Endothelial cell of umbilical vein (primary cell): ENCODE data around the gene VPS54. TPM values are rescaled to one million over a fixed set of nuclear protein-coding genes. Genes with fewer than 3 reads are reported as not detected.

Source experiments
- BruUV-seq: library from RNA; stranded (reverse); fragments of 400-500 nt; replicated peaks from 2 replicates; lab custom pipeline; 2021; lab: Mats Ljungman, UMichigan
- CTCF ChIA-PET: fragments of 300-600, 350-600 bp; sonication (Branson Sonifier 250); formaldehyde crosslinking; loops from one replicate; lab custom pipeline; 2021; ENCODE audit warnings: antibody characterized with exemption, inconsistent platforms; lab: Charles Lee
- POLR2A ChIA-PET: fragments of 300-600, 350-600 bp; sonication (Branson Sonifier 250); formaldehyde crosslinking; loops from one replicate; lab custom pipeline; 2021; ENCODE audit warnings: antibody characterized with exemption, inconsistent platforms; lab: Charles Lee
- DNase-seq: peaks from one replicate; pipeline ENCODE4 v3.0.0-alpha.2; 2011; ENCODE audit warnings: low read depth, low spot score
- FAIRE-seq: peaks from 2 replicates; lab custom pipeline; 2011; peaks lifted over from hg19 to GRCh38; lab: Jason Lieb, UNC
- H2AFZ ChIP-seq: 2 replicates; pipeline ENCODE4 v1.6.0; 2012; ENCODE audit warnings: low read depth, low read length, control low read depth, inconsistent platforms
- H3K27ac ChIP-seq: 2 replicates; pipeline ENCODE4 v1.5.1; 2011; ENCODE audit warnings: low read depth, mild to moderate bottlenecking, control low read depth, low read length, moderate library complexity; ENCODE audit not compliant: insufficient read depth
- H3K27me3 ChIP-seq, 2 experiments: 2 replicates each; pipeline versions ENCODE4 v1.6.0 to v1.6.1; 2011; ENCODE audit warnings: low read length in 2 of 2, mixed read lengths in 1 of 2; ENCODE audit not compliant: control insufficient read depth in 2 of 2, insufficient read depth in 2 of 2
- H3K36me3 ChIP-seq, 2 experiments: 2 replicates in 1 of 2; 3 replicates in 1 of 2; pipeline ENCODE4 v1.5.1; 2011; ENCODE audit warnings: low read length in 2 of 2, mild to moderate bottlenecking in 1 of 2, moderate library complexity in 1 of 2; ENCODE audit not compliant: control insufficient read depth in 2 of 2, insufficient read depth in 2 of 2; ENCODE audit errors: extremely low read depth in 1 of 2
- H3K4me1 ChIP-seq: 3 replicates; pipeline ENCODE4 v1.5.1; 2011; ENCODE audit warnings: mild to moderate bottlenecking, low read length; ENCODE audit not compliant: control insufficient read depth, insufficient read depth; ENCODE audit errors: extremely low read depth
- H3K4me2 ChIP-seq: 2 replicates; pipeline ENCODE4 v1.6.1; 2011; ENCODE audit warnings: low read length, control low read depth, mixed read lengths; ENCODE audit not compliant: insufficient read depth
- H3K4me3 ChIP-seq, 3 experiments: fragments of 200-600 bp in 1 of 3; sonication (generic), shearing (Covaris generic) in 1 of 3; replicated peaks in 1 of 3; 2 replicates each; pipeline ENCODE4 v1.5.1; 2011 to 2016; ENCODE audit warnings: control low read depth in 3 of 3, low read length in 3 of 3, mild to moderate bottlenecking in 2 of 3, inconsistent platforms in 1 of 3, low read depth in 1 of 3, moderate library complexity in 1 of 3; ENCODE audit not compliant: insufficient read depth in 1 of 3
- H3K79me2 ChIP-seq: 2 replicates; pipeline ENCODE4 v1.6.0; 2012; ENCODE audit warnings: low read length, inconsistent platforms; ENCODE audit not compliant: control insufficient read depth, insufficient read depth
- H3K9ac ChIP-seq: replicated peaks from 2 replicates; pipeline ENCODE3; 2011; ENCODE audit warnings: low read length, control low read depth; ENCODE audit not compliant: insufficient read depth; ENCODE audit errors: extremely low read depth
- H3K9me1 ChIP-seq: replicated peaks from 3 replicates; pipeline ENCODE4 v1.6.0; 2011; ENCODE audit warnings: mild to moderate bottlenecking, low read length; ENCODE audit not compliant: control insufficient read depth, insufficient read depth; ENCODE audit errors: extremely low read depth
- H3K9me3 ChIP-seq: replicated peaks from 2 replicates; pipeline ENCODE4 v1.5.1; 2012; ENCODE audit warnings: low read length, inconsistent platforms; ENCODE audit not compliant: control insufficient read depth, insufficient read depth
- H4K20me1 ChIP-seq: replicated peaks from 2 replicates; pipeline ENCODE3; 2011; ENCODE audit warnings: mild to moderate bottlenecking, low read length; ENCODE audit not compliant: control insufficient read depth, insufficient read depth; ENCODE audit errors: extremely low read depth
- EZH2 ChIP-seq: IDR thresholded peaks from 2 replicates; pipeline ENCODE4 v1.6.1; 2012; ENCODE audit warnings: borderline replicate concordance, low read depth, mild to moderate bottlenecking, moderate library complexity, low read length, inconsistent platforms; ENCODE audit not compliant: severe bottlenecking
- FOS ChIP-seq: IDR thresholded peaks from 2 replicates; pipeline ENCODE4 v1.6.1; 2011; ENCODE audit warnings: mild to moderate bottlenecking, low read length, moderate library complexity, borderline replicate concordance; ENCODE audit not compliant: insufficient read depth
- GATA2 ChIP-seq: IDR thresholded peaks from 2 replicates; pipeline ENCODE4 v1.7.0; 2011; ENCODE audit warnings: low read depth, mild to moderate bottlenecking, moderate library complexity, mixed read lengths, low read length; ENCODE audit not compliant: insufficient read length, insufficient read depth
- JUN ChIP-seq: IDR thresholded peaks from 2 replicates; pipeline ENCODE4 v1.6.1; 2011; ENCODE audit warnings: borderline replicate concordance, low read depth; ENCODE audit not compliant: insufficient read length, insufficient read depth
- MYC ChIP-seq: IDR thresholded peaks from one replicate; pipeline ENCODE4 v1.6.1; 2011; ENCODE audit warnings: mild to moderate bottlenecking, low read depth, low read length
- POLR2A ChIP-seq: IDR thresholded peaks from 2 replicates; pipeline ENCODE4 v1.6.1; 2012; ENCODE audit warnings: low read depth, mild to moderate bottlenecking, control low read depth, low read length
- POLR2AphosphoS5 ChIP-seq: IDR thresholded peaks from 2 replicates; pipeline ENCODE4 v1.6.1; 2012; ENCODE audit warnings: low read depth, mild to moderate bottlenecking, control low read depth, low read length, moderate library complexity; ENCODE audit not compliant: insufficient read depth
- dilution Hi-C: fragments of 300-500 bp; cut with MboI; formaldehyde crosslinking; loops from one replicate; pipeline ENCODE4 v1.15.0; 2019; ENCODE audit warnings: low sequenced_read_pairs; ENCODE audit not compliant: extremely low pct_ligation_motif_present
- intact Hi-C: fragments of 100-400 bp; cut with micrococcal nuclease; formaldehyde crosslinking; loops from one replicate; pipeline ENCODE4 v1.10.0; 2022
- polyA plus RNA-seq, 4 experiments: library from polyadenylated mRNA; depleted of rRNA in 3 of 4; stranded (reverse) in 3 of 4; unstranded in 1 of 4; fragments of >200 nt; gene quantifications; 2 replicates each; pipeline versions ENCODE4 v1.2.1 to v1.2.3, GENCODE V29; 2011 to 2012; ENCODE audit warnings: missing spikeins in 1 of 4
- total RNA-seq: library from RNA; stranded (reverse); gene quantifications from 2 replicates; pipeline ENCODE4 v1.2.3, GENCODE V29; 2021
- TF ChIP-seq, protein P1 (sequence below): IDR thresholded peaks from 2 replicates; pipeline ENCODE4 v1.6.1; 2011; ENCODE audit not compliant: insufficient read depth, insufficient read length
- TF ChIP-seq, protein P2 (sequence below), 2 donors: IDR thresholded peaks; 1 replicate in 1 of 2; 2 replicates in 1 of 2; pipeline ENCODE4 v1.5.1; 2011; ENCODE audit warnings: low read length in 2 of 2, mild to moderate bottlenecking in 2 of 2, moderate library complexity in 2 of 2, control low read depth in 1 of 2, inconsistent platforms in 1 of 2, low read depth in 1 of 2; ENCODE audit not compliant: insufficient read depth in 1 of 2; ENCODE audit errors: extremely low read depth in 1 of 2

The VPS54 gene
- total and polyA plus RNA-seq, 2 donors (not counting 3 experiments of a cell fraction or from before 2014, with no cell fraction given): 6.3 to 17.7 TPM

DNA sequence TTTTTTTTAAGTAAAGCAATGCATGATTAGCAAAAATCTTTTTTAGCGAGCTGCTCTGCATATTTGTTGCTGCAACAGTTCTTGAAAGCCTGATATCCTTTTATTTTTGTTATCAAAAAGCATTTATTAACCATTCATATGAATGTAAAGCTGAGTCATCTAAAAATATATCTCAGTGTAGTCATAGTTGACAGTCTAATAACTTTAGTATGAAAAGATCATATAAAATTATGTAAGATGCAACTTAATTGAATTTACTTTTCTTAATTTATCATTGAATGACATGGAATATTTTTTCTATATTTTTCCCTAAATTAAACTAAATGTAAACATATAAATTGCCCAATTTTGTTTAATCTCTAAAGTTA lies 169.0 kb downstream of the VPS54 start:
- no peaks in the 10 kb centered on the region for H3K9me3 ChIP-seq
- no TSS peak for BruUV-seq
- H3K4me1 ChIP-seq: no peaks in the 10 kb centered on the region
- ChIA-PET POLR2A (no interaction called here), CTCF (interaction anchor here (1.0 to 2.3 kb wide), 5 partner anchors 9 to 157 kb away, joined by 3 to 11 read pairs (median 5); partner anchors contain the start of gene UGP2)
- peaks cover 80% of the 10 kb centered on the region for H3K79me2 ChIP-seq
- TF ChIP-seq EZH2: no peak
- TF ChIP-seq POLR2A: no peak
- TF ChIP-seq GATA2: no peak
- H3K36me3 ChIP-seq: no peaks in the 10 kb centered on the region
- H3K9ac ChIP-seq: no peak overlapping the region
- H3K4me2 ChIP-seq: no peak overlapping the region
- no peaks in the 10 kb centered on the region for H3K27me3 ChIP-seq
- no peak overlapping the region for H3K4me3 ChIP-seq
- dilution Hi-C loops: no loop called here
- no peak overlapping the region for H3K27ac ChIP-seq
- intact Hi-C loops: no loop called here
- no peak for DNase-seq
- no peak for FAIRE-seq
- H2AFZ ChIP-seq: no peak overlapping the region
- H3K9me1 ChIP-seq: no peaks in the 10 kb centered on the region
- peaks cover 4% of the 10 kb centered on the region for H4K20me1 ChIP-seq

DNA sequence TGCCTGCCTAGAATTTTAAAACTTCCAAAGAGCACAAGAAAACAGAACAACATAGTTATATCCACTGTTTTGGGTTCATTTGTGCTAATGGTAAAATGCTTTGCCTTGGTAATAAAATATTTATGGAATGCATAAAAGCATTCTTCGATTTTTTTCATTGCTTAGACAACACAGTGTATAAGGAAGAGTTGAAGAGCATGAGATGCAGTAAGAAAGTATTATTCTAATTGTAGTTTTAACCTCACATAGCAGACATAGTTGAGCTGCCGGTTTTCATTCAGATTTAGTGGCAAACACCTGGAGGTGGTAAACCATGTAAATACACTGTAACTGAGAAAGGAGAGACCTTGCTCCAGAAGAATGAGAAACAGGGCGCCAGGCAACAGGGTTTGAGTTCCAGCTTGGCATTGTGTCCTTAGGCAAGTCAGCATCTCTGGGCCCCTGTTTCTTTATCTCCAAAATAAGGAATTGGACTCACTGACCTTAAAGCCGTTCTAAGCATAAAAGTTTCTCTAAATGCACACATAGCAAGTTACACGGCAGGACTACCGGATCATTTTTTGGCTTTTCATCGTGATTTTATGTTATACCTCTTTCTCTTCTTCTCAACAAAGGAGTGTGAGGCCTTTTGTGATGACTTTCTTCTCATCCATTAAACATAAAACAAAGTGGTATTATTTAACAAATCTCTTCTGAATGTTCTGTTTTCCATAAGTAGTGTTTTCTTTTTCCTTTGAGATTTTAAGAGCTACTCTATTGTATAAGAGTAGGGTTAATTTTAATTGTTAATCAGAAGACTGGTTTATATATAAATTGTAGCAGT lies 169.6 kb downstream of the VPS54 start:
- no peak overlapping the region for H2AFZ ChIP-seq
- no peak overlapping the region for H3K4me2 ChIP-seq
- H3K36me3 ChIP-seq: no peaks in the 10 kb centered on the region
- no peak overlapping the region for H3K9ac ChIP-seq
- no peak overlapping the region for H3K4me3 ChIP-seq
- H3K9me1 ChIP-seq: no peaks in the 10 kb centered on the region
- peaks cover 83% of the 10 kb centered on the region for H3K79me2 ChIP-seq
- H3K4me1 ChIP-seq: no peaks in the 10 kb centered on the region
- POLR2A ChIA-PET: no interaction called here
- DNase-seq (no peak), FAIRE-seq (no peak)
- H3K27me3 ChIP-seq: no peaks in the 10 kb centered on the region
- no peak for TF ChIP-seq FOS
- TF ChIP-seq, protein P1, sequence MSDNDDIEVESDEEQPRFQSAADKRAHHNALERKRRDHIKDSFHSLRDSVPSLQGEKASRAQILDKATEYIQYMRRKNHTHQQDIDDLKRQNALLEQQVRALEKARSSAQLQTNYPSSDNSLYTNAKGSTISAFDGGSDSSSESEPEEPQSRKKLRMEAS: no peak
- no peak for TF ChIP-seq EZH2
- no peak for TF ChIP-seq MYC
- TF ChIP-seq POLR2A: no peak
- TF ChIP-seq POLR2AphosphoS5: no peak
- TF ChIP-seq JUN: no peak
- no peak for TF ChIP-seq GATA2
- TF ChIP-seq, protein P2, sequence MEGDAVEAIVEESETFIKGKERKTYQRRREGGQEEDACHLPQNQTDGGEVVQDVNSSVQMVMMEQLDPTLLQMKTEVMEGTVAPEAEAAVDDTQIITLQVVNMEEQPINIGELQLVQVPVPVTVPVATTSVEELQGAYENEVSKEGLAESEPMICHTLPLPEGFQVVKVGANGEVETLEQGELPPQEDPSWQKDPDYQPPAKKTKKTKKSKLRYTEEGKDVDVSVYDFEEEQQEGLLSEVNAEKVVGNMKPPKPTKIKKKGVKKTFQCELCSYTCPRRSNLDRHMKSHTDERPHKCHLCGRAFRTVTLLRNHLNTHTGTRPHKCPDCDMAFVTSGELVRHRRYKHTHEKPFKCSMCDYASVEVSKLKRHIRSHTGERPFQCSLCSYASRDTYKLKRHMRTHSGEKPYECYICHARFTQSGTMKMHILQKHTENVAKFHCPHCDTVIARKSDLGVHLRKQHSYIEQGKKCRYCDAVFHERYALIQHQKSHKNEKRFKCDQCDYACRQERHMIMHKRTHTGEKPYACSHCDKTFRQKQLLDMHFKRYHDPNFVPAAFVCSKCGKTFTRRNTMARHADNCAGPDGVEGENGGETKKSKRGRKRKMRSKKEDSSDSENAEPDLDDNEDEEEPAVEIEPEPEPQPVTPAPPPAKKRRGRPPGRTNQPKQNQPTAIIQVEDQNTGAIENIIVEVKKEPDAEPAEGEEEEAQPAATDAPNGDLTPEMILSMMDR (IDR thresholded peaks at IDR 0.05; ENCODE audit: extremely low read depth in 1 of 2, insufficient read depth in 1 of 2, low read depth in 1 of 2, low read length in 2 of 2): no peak
- dilution Hi-C loops: no loop called here
- H3K9me3 ChIP-seq: no peaks in the 10 kb centered on the region
- H3K27ac ChIP-seq: no peak overlapping the region
- intact Hi-C loops: no loop called here
- peaks cover 4% of the 10 kb centered on the region for H4K20me1 ChIP-seq
- no TSS peak for BruUV-seq
- CTCF ChIA-PET: interaction anchor here (1.0 to 2.3 kb wide), 5 partner anchors 8 to 156 kb away, joined by 3 to 11 read pairs (median 5); partner anchors contain the start of gene UGP2
